PFSK-1 (cell line): Measurements from ENCODE around the gene CARMIL1.

Experiments
- FOXP2 ChIP-seq: optimal IDR thresholded peaks from 2 replicates; pipeline ENCODE3; 2011; ENCODE audit warnings: borderline replicate concordance, control low read depth, inconsistent platforms; ENCODE audit not compliant: insufficient read depth; ENCODE audit errors: extremely low read length, extremely low read depth
- POLR2AphosphoS5 ChIP-seq: IDR thresholded peaks from 2 replicates; pipeline ENCODE4 v1.6.1; 2012; ENCODE audit warnings: low read depth, mild to moderate bottlenecking, control low read depth, low read length, moderate library complexity
- REST ChIP-seq, 2 experiments: IDR thresholded peaks; 2 replicates each; pipeline versions ENCODE4 v1.6.1 to v1.8.0; 2011 to 2012; ENCODE audit warnings: low read depth in 2 of 2, low read length in 2 of 2, control low read depth in 1 of 2, inconsistent platforms in 1 of 2, mild to moderate bottlenecking in 1 of 2, moderate library complexity in 1 of 2; ENCODE audit not compliant: insufficient read depth in 1 of 2
- SIN3A ChIP-seq: IDR thresholded peaks from 2 replicates; pipeline ENCODE4 v1.6.1; 2012; ENCODE audit warnings: mild to moderate bottlenecking, low read length, moderate library complexity, borderline replicate concordance; ENCODE audit not compliant: insufficient read depth
- TAF1 ChIP-seq: IDR thresholded peaks from 2 replicates; pipeline ENCODE4 v1.6.1; 2012; ENCODE audit warnings: low read length, control low read depth, borderline replicate concordance; ENCODE audit not compliant: insufficient read depth

The CARMIL1 gene

GRCh38 chr6:25472306-25472705, 193.1 kb downstream of the CARMIL1 start:
- no peak for TF ChIP-seq POLR2AphosphoS5
- TF ChIP-seq REST (IDR thresholded peaks at IDR 0.05; ENCODE audit: insufficient read depth in 1 of 2, low read depth in 2 of 2, low read length in 2 of 2): no peak
- TF ChIP-seq TAF1: no peak
- TF ChIP-seq SIN3A: no peak
- no peak for TF ChIP-seq FOXP2

- TF ChIP-seq FOXP2: no peak
- no peak for TF ChIP-seq POLR2AphosphoS5
- TF ChIP-seq REST (IDR thresholded peaks at IDR 0.05; ENCODE audit: insufficient read depth in 1 of 2, low read depth in 2 of 2, low read length in 2 of 2): no peak
- no peak for TF ChIP-seq TAF1
- TF ChIP-seq SIN3A: no peak
These were observed 193.7 kb downstream of the CARMIL1 start for GRCh38 chr6:25472906-25473305.

GRCh38 chr6:25473447-25473846, 194.3 kb downstream of the CARMIL1 start:
- TF ChIP-seq TAF1 (no peak), REST (IDR thresholded peaks at IDR 0.05; ENCODE audit: insufficient read depth in 1 of 2, low read depth in 2 of 2, low read length in 2 of 2) (no peak), FOXP2 (no peak), SIN3A (no peak), POLR2AphosphoS5 (no peak)

GRCh38 chr6:25476126-25476525, 197.0 kb downstream of the CARMIL1 start:
- TF ChIP-seq POLR2AphosphoS5 (no peak), SIN3A (no peak), REST (IDR thresholded peaks at IDR 0.05; ENCODE audit: insufficient read depth in 1 of 2, low read depth in 2 of 2, low read length in 2 of 2) (no peak), TAF1 (no peak), FOXP2 (no peak)

GRCh38 chr6:25477006-25477590, 197.9 kb downstream of the CARMIL1 start:
- TF ChIP-seq POLR2AphosphoS5 (no peak), TAF1 (no peak), REST (IDR thresholded peaks at IDR 0.05; ENCODE audit: insufficient read depth in 1 of 2, low read depth in 2 of 2, low read length in 2 of 2) (no peak), SIN3A (no peak), FOXP2 (no peak)
